CD4-positive, alpha-beta T cell (primary cell): ENCODE results near the gene GPATCH11. TPM values are rescaled to one million over a fixed set of nuclear protein-coding genes. Genes with fewer than 3 reads are reported as not detected.

Experiments used
- ATAC-seq: fragments of 200-7000 bp; cut with Tn5 transposase; one replicate; pipeline ENCODE4 v1.10.0; 2022; ENCODE audit warnings: mild to moderate bottlenecking; ENCODE audit not compliant: poor library complexity
- CTCF ChIA-PET: fragments of 350-600 bp; sonication (Branson Sonifier 250); formaldehyde crosslinking; loops from one replicate; lab custom pipeline; 2021; ENCODE audit warnings: antibody characterized with exemption, inconsistent platforms; lab: Charles Lee
- POLR2A ChIA-PET: fragments of 350-600 bp; sonication (Branson Sonifier 250); formaldehyde crosslinking; loops from one replicate; lab custom pipeline; 2021; ENCODE audit warnings: antibody characterized with exemption, inconsistent platforms; lab: Charles Lee
- DNase-seq, 14 experiments: peaks; one replicate each; pipeline ENCODE4 v3.0.0-alpha.2; 2013 to 2020; ENCODE audit warnings: mixed read lengths in 2 of 14
- H3K27ac ChIP-seq, 2 donors: one replicate each; pipeline versions ENCODE4 v1.5.1 to v1.7.0; 2013; ENCODE audit warnings: low read length in 2 of 2, low read depth in 1 of 2, mild to moderate bottlenecking in 1 of 2
- H3K27me3 ChIP-seq, 2 experiments: 1 replicate in 1 of 2; 2 replicates in 1 of 2; pipeline versions ENCODE4 v1.6.1 to v1.7.0; 2013; ENCODE audit warnings: low read length in 2 of 2, control low read depth in 1 of 2, mild to moderate bottlenecking in 1 of 2, moderate library complexity in 1 of 2; ENCODE audit not compliant: insufficient read depth in 2 of 2, control insufficient read depth in 1 of 2
- H3K36me3 ChIP-seq: one replicate; pipeline ENCODE4 v1.6.1; 2013; ENCODE audit warnings: low read length, control low read depth; ENCODE audit not compliant: insufficient read depth
- H3K4me1 ChIP-seq: one replicate; pipeline ENCODE4 v1.6.1; 2013; ENCODE audit warnings: low read length, control low read depth; ENCODE audit not compliant: insufficient read depth
- H3K4me3 ChIP-seq: one replicate; pipeline ENCODE4 v1.5.1; 2013; ENCODE audit warnings: mild to moderate bottlenecking, low read length, moderate library complexity
- H3K9me3 ChIP-seq, 2 experiments: 1 replicate in 1 of 2; 2 replicates in 1 of 2; pipeline versions ENCODE4 v1.6.1 to v1.7.0; 2013; ENCODE audit warnings: low read length in 2 of 2, mild to moderate bottlenecking in 2 of 2, control low read depth in 1 of 2, moderate library complexity in 1 of 2; ENCODE audit not compliant: control insufficient read depth in 1 of 2, insufficient read depth in 1 of 2
- H3K27ac Mint-ChIP-seq: one replicate; pipeline ENCODE4 v1.8.0; 2020; ENCODE audit warnings: mixed read lengths
- H3K27me3 Mint-ChIP-seq: one replicate; pipeline ENCODE4 v1.8.0; 2021; ENCODE audit warnings: mixed read lengths
- H3K36me3 Mint-ChIP-seq: one replicate; pipeline ENCODE4 v1.8.0; 2021; ENCODE audit warnings: low read depth, mixed read lengths
- H3K4me1 Mint-ChIP-seq: one replicate; pipeline ENCODE4 v1.8.0; 2021; ENCODE audit warnings: low read depth, mixed read lengths
- H3K4me3 Mint-ChIP-seq: one replicate; pipeline ENCODE4 v1.8.0; 2020; ENCODE audit warnings: mild to moderate bottlenecking, mixed read lengths
- H3K9me3 Mint-ChIP-seq: one replicate; pipeline ENCODE4 v1.8.0; 2020; ENCODE audit warnings: mixed read lengths
- intact Hi-C, 2 experiments: fragments of 100-400 bp; cut with DNase I in 1 of 2; cut with micrococcal nuclease in 1 of 2; formaldehyde crosslinking; loops; one replicate each; pipeline versions ENCODE4 v1.15.1 to v1.9.0; 2023 to 2025; cut with DNase I, micrococcal nuclease
- total RNA-seq, 174 experiments: library from RNA in 2 of 174; stranded (reverse) in 2 of 174; gene quantifications; one replicate each; pipeline ENCODE4 v1.2.3 and lab custom pipeline; 2021 to 2026
- TF ChIP-seq, protein P1 (sequence below): fragments of 200-600 bp; IDR thresholded peaks from one replicate; pipeline ENCODE4 v1.8.0; 2022; ENCODE audit warnings: antibody characterized with exemption, mild to moderate bottlenecking

The GPATCH11 gene
- total RNA-seq, 2 experiments from 2014 or later = 4.0 to 4.1 TPM

- intact Hi-C loops = no loop called here
- peaks cover 80% of the 10 kb centered on the region for H3K36me3 Mint-ChIP-seq
- Histone ChIP-seq H3K36me3 (peaks cover 51% of the 10 kb centered on the region), H3K27ac (no peak overlapping the region), H3K4me1 (no peaks in the 10 kb centered on the region), H3K4me3 (no peak overlapping the region), H3K9me3 (no peaks in the 10 kb centered on the region), H3K27me3 (no peaks in the 10 kb centered on the region)
- ChIA-PET CTCF (no interaction called here), POLR2A (no interaction called here)
- TF ChIP-seq, protein P1, sequence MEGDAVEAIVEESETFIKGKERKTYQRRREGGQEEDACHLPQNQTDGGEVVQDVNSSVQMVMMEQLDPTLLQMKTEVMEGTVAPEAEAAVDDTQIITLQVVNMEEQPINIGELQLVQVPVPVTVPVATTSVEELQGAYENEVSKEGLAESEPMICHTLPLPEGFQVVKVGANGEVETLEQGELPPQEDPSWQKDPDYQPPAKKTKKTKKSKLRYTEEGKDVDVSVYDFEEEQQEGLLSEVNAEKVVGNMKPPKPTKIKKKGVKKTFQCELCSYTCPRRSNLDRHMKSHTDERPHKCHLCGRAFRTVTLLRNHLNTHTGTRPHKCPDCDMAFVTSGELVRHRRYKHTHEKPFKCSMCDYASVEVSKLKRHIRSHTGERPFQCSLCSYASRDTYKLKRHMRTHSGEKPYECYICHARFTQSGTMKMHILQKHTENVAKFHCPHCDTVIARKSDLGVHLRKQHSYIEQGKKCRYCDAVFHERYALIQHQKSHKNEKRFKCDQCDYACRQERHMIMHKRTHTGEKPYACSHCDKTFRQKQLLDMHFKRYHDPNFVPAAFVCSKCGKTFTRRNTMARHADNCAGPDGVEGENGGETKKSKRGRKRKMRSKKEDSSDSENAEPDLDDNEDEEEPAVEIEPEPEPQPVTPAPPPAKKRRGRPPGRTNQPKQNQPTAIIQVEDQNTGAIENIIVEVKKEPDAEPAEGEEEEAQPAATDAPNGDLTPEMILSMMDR = no peak
- H3K27ac Mint-ChIP-seq = no peak overlapping the region
- H3K9me3 Mint-ChIP-seq = no peaks in the 10 kb centered on the region
- no peak for DNase-seq
- H3K4me1 Mint-ChIP-seq = no peaks in the 10 kb centered on the region
- no peak for ATAC-seq
- no peak overlapping the region for H3K4me3 Mint-ChIP-seq
- no peaks in the 10 kb centered on the region for H3K27me3 Mint-ChIP-seq
Observed at GRCh38 chr2:37111958-37112357, 27.6 kb downstream of the GPATCH11 start.

GRCh38 chr2:37117566-37117965, 33.2 kb downstream of the GPATCH11 start:
- Histone ChIP-seq H3K36me3 (peaks cover 46% of the 10 kb centered on the region), H3K27me3 (no peaks in the 10 kb centered on the region), H3K4me3 (no peak overlapping the region), H3K27ac (no peak overlapping the region), H3K4me1 (no peaks in the 10 kb centered on the region), H3K9me3 (no peaks in the 10 kb centered on the region)
- intact Hi-C loops = no loop called here
- Mint-ChIP-seq H3K27me3 (no peaks in the 10 kb centered on the region), H3K9me3 (no peaks in the 10 kb centered on the region), H3K36me3 (peaks cover 73% of the 10 kb centered on the region), H3K27ac (no peak overlapping the region), H3K4me1 (no peaks in the 10 kb centered on the region), H3K4me3 (no peak overlapping the region)
- CTCF ChIA-PET = no interaction called here
- ATAC-seq (no peak), DNase-seq (no peak)
- TF ChIP-seq, protein P1 = no peak
- POLR2A ChIA-PET = no interaction called here

DNA sequence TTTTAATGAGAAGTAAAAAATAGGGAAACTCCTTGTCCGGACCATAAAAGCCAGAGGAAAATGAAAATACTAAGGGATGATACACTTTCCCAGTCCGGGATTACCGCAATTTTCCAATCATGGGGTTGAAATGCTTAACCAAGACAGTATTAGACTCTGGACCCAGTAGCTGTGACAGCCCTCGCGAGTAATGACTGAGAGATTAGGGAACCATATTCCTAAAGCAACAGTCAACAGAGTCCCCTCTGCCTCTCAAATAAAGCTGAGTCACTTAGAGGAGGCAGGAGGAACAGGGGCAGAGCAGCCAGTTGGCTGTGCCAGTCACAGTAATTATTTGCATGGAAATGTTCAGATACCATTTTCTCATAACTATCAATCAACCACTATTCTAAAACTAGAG, 34.8 kb downstream of the GPATCH11 start:
- H3K4me3 Mint-ChIP-seq = no peak overlapping the region
- Histone ChIP-seq H3K4me1 (no peaks in the 10 kb centered on the region), H3K36me3 (peaks cover 44% of the 10 kb centered on the region), H3K27ac (no peak overlapping the region), H3K27me3 (no peaks in the 10 kb centered on the region), H3K9me3 (no peaks in the 10 kb centered on the region), H3K4me3 (no peak overlapping the region)
- H3K4me1 Mint-ChIP-seq = no peaks in the 10 kb centered on the region
- DNase-seq (no peak), ATAC-seq (no peak)
- no peaks in the 10 kb centered on the region for H3K27me3 Mint-ChIP-seq
- H3K36me3 Mint-ChIP-seq = peaks cover 75% of the 10 kb centered on the region
- ChIA-PET POLR2A (no interaction called here), CTCF (no interaction called here)
- TF ChIP-seq, protein P1 = no peak
- intact Hi-C loops = no loop called here
- H3K9me3 Mint-ChIP-seq = no peaks in the 10 kb centered on the region
- H3K27ac Mint-ChIP-seq = no peak overlapping the region
